Measurements from ENCODE around the gene CAPN14.

DNA sequence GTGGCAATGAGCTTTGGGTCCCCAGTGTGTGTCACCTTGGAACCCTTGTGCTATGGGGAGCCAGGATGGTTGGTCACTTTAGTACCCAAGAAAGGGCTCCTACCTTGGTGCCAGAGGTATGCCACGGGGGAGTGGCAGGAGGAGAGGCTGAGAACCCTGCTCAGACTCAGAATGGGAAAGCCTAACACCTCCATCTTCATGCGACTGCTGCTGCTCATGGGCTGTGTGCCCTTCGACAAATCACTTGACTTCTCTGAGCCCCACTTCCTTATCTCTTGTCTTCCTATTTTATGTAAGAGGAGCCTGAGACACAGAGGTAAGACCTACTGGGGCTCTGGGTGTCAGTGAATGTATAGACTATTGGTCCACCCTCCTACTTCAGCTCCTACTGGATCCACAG, 41.8 kb upstream of the CAPN14 start:
- TF ChIP-seq POLR2A (IDR thresholded peaks at IDR 0.05; ENCODE audit: low read depth, low read length) (no peak), POLR2AphosphoS5 (IDR thresholded peaks at IDR 0.05; ENCODE audit: low read depth, low read length) (no peak)

Data from GM12892 (cell line).